ENCODE data around the gene MT1B.

DNA sequence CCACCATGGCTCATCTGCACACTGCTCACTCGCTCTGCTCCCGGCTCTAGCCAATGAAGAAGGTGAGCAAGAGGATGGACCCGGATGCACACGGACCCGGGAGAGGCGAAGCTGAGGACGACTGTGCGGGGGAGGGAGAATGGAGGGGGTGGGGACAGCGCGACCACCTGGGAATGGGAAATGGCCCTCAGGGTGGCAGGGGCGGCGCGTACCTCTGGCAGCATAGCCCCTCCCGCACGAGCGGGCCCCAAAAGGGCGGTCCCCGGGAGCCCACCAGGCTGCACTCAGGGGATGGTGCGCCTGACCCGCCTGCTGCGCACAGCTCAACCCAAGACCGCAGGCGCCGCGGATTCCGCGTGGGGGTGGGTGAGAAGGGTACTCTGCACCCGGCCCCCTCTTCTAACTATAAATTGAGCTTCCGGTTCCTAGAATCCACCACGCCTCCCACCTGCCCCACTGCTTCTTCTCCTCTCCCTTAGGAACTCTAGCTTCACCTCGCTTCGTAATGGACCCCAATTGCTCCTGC is 24.1 kb downstream of the MT1B start:
- TF ChIP-seq, protein P1, sequence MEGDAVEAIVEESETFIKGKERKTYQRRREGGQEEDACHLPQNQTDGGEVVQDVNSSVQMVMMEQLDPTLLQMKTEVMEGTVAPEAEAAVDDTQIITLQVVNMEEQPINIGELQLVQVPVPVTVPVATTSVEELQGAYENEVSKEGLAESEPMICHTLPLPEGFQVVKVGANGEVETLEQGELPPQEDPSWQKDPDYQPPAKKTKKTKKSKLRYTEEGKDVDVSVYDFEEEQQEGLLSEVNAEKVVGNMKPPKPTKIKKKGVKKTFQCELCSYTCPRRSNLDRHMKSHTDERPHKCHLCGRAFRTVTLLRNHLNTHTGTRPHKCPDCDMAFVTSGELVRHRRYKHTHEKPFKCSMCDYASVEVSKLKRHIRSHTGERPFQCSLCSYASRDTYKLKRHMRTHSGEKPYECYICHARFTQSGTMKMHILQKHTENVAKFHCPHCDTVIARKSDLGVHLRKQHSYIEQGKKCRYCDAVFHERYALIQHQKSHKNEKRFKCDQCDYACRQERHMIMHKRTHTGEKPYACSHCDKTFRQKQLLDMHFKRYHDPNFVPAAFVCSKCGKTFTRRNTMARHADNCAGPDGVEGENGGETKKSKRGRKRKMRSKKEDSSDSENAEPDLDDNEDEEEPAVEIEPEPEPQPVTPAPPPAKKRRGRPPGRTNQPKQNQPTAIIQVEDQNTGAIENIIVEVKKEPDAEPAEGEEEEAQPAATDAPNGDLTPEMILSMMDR (IDR thresholded peaks at IDR 0.05; ENCODE audit: poor library complexity, severe bottlenecking), result no peak
- TF ChIP-seq TAF1 (IDR thresholded peaks at IDR 0.05; ENCODE audit: low read depth), result no peak
- TF ChIP-seq RAD21 (conservative IDR thresholded peaks at IDR 0.05), result no peak
- TF ChIP-seq POLR2AphosphoS5 (IDR thresholded peaks at IDR 0.05), result no peak
- no peak for TF ChIP-seq EZH2 (IDR thresholded peaks at IDR 0.05; ENCODE audit: borderline replicate concordance, insufficient read depth, low read length, poor library complexity, severe bottlenecking)
